Activated T-helper 2 cell treated with anti-CD3 and anti-CD28 coated beads, Interferon-gamma antibody, Interleukin-2, Interleukin-4, amounts not matched to agents 10 μg/mL and 5 μg/mL and 100 μg/mL, durations not matched to agents 14 hours and 24 hours and 36 hours (primary cell): ENCODE measurements around the gene PLCD3. TPM values are rescaled to one million over a fixed set of nuclear protein-coding genes. Genes with fewer than 3 reads are reported as not detected.
A peak's percentile ranks its signal among the peaks of the same experiment; 100 is the strongest.

ENCODE experiments used
- DNase-seq: peaks from one replicate; pipeline ENCODE4 v3.0.0; 2021; ENCODE audit warnings: low spot score
- H3K27ac Mint-ChIP-seq: one replicate; pipeline ENCODE4 v1.8.0; 2021; ENCODE audit warnings: mixed read lengths
- H3K27me3 Mint-ChIP-seq: one replicate; pipeline ENCODE4 v1.8.0; 2021; ENCODE audit warnings: low read depth, mixed read lengths
- H3K36me3 Mint-ChIP-seq: one replicate; pipeline ENCODE4 v1.8.0; 2021; ENCODE audit warnings: low read depth, mixed read lengths
- H3K4me1 Mint-ChIP-seq: one replicate; pipeline ENCODE4 v1.8.0; 2021; ENCODE audit warnings: low read depth, mixed read lengths
- H3K4me3 Mint-ChIP-seq: one replicate; pipeline ENCODE4 v1.8.0; 2021; ENCODE audit warnings: low read depth, mild to moderate bottlenecking, moderate library complexity, mixed read lengths
- H3K9me3 Mint-ChIP-seq: one replicate; pipeline ENCODE4 v1.8.0; 2021; ENCODE audit warnings: mixed read lengths
- intact Hi-C: fragments of 100-400 bp; cut with micrococcal nuclease; formaldehyde crosslinking; loops from one replicate; pipeline ENCODE4 v1.15.1; 2023
- total RNA-seq: library from RNA; stranded (reverse); gene quantifications from 2 replicates; pipeline ENCODE4 v1.2.3, GENCODE V29; 2022

The PLCD3 gene
- total RNA-seq, 1 donor from 2014 or later, result 4.0 TPM

GRCh38 chr17:45093444-45094110 is 38.7 kb downstream of the PLCD3 start:
- H3K27ac Mint-ChIP-seq, result no peak overlapping the region
- H3K9me3 Mint-ChIP-seq, result no peaks in the 10 kb centered on the region
- intact Hi-C loops, result no loop called here
- H3K27me3 Mint-ChIP-seq, result no peaks in the 10 kb centered on the region
- no peak overlapping the region for H3K4me3 Mint-ChIP-seq
- no peaks in the 10 kb centered on the region for H3K4me1 Mint-ChIP-seq
- peaks cover 74% of the 10 kb centered on the region for H3K36me3 Mint-ChIP-seq
- no peak for DNase-seq

DNA sequence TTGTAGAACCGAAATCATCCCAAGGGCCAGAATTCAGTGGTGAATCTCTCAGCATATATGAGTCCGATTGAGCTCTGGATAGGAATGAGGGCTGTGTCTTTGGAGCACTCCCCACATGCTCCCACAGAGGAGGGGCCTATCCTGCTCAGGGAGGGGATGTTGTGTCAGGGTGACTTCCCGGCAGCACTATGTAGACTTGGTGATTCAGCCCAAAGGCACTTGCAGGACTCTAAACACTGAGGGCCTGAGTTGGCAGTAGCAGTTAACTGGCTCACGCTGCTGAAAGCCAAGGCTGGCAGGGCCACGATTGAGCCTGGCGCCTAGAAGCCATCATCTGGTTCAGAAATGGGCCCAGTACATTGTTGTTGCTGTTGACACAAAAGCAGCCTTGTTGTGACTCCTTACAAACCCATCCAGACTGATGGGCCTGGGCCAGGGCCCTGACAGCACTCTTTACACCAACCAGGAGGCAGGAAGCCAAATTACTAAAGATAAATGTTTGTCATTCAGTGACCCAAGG is 39.3 kb downstream of the PLCD3 start:
- Mint-ChIP-seq H3K27ac (no peak overlapping the region), H3K36me3 (peaks cover 73% of the 10 kb centered on the region), H3K27me3 (no peaks in the 10 kb centered on the region), H3K4me1 (peaks cover 1% of the 10 kb centered on the region), H3K9me3 (no peaks in the 10 kb centered on the region), H3K4me3 (no peak overlapping the region)
- intact Hi-C loops, result no loop called here
- no peak for DNase-seq

DNA sequence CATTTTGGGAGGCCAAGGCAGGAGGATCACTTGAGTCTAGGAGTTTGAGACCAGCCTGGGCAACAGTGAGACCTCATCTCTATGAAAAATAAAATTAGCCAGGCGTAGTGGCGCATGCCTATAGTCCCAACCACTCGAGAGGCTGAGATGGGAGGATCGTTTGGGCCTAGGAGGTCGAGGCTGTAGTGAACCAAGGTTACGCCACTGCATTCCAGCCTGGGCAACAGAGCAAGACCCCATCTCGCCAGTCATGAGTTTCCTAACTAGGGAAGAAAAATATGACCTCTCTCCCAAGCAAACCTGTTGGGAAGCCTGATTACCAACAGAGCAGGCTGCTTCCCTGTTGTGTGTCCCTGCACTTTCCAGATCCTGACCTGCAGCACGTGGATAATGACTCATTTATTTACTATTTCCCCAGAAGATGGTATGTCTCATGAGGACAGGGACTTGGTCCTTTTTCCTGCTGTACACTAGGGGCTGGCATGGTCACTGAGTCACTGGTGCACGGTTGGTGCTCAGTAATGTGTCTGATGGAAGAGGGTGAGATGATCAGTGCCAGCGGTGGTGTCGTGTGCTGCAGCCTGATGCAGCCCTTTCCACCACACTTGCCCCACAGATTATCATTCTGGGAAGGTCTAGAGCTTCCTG is 40.4 kb downstream of the PLCD3 start:
- Mint-ChIP-seq H3K27ac (no peak overlapping the region), H3K4me3 (no peak overlapping the region), H3K9me3 (no peaks in the 10 kb centered on the region), H3K36me3 (peaks cover 75% of the 10 kb centered on the region), H3K27me3 (no peaks in the 10 kb centered on the region), H3K4me1 (peaks cover 1% of the 10 kb centered on the region)
- intact Hi-C loops, result no loop called here
- no peak for DNase-seq

DNA sequence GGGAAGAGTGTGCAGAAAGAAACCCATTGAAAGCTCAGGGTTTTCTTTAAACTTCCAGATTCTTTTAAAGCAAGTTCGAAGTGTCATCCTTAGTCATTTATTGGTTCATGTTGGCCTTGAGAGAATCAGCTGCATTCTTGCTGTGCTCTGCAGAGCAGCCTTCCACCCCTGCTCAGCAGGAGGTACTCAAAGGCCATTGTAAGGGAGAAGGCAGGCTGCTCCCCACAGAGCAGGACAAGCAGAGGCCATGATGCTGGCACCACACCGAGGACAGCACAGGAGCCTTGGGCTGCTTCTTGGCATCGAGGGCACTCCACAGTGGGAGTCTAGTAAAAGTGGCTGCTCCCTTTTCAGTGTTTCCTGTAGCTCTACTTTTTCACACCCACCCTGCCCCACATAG is 41.6 kb downstream of the PLCD3 start:
- Mint-ChIP-seq H3K36me3 (peaks cover 71% of the 10 kb centered on the region), H3K27ac (no peak overlapping the region), H3K27me3 (no peaks in the 10 kb centered on the region), H3K4me1 (peaks cover 1% of the 10 kb centered on the region), H3K4me3 (no peak overlapping the region), H3K9me3 (no peaks in the 10 kb centered on the region)
- no peak for DNase-seq
- intact Hi-C loops, result no loop called here

GRCh38 chr17:45088741-45089140 is 43.6 kb downstream of the PLCD3 start:
- Mint-ChIP-seq H3K36me3 (peaks cover 64% of the 10 kb centered on the region), H3K4me1 (peaks cover 1% of the 10 kb centered on the region), H3K9me3 (no peaks in the 10 kb centered on the region), H3K4me3 (no peak overlapping the region), H3K27me3 (no peaks in the 10 kb centered on the region), H3K27ac (no peak overlapping the region)
- DNase-seq, result no peak
- intact Hi-C loops, result no loop called here

GRCh38 chr17:45087978-45088377 is 44.3 kb downstream of the PLCD3 start:
- Mint-ChIP-seq H3K4me3 (no peak overlapping the region), H3K27ac (no peak overlapping the region), H3K36me3 (peaks cover 64% of the 10 kb centered on the region), H3K27me3 (no peaks in the 10 kb centered on the region), H3K9me3 (no peaks in the 10 kb centered on the region), H3K4me1 (peaks cover 1% of the 10 kb centered on the region)
- no peak for DNase-seq
- intact Hi-C loops, result no loop called here

- Mint-ChIP-seq H3K9me3 (no peaks in the 10 kb centered on the region), H3K4me1 (peaks cover 1% of the 10 kb centered on the region), H3K4me3 (no peak overlapping the region), H3K27me3 (no peaks in the 10 kb centered on the region), H3K27ac (no peak overlapping the region), H3K36me3 (peaks cover 65% of the 10 kb centered on the region)
- DNase-seq, result no peak
- intact Hi-C loops, result no loop called here
Measured at GRCh38 chr17:45087504-45087975, 44.8 kb downstream of the PLCD3 start.

DNA sequence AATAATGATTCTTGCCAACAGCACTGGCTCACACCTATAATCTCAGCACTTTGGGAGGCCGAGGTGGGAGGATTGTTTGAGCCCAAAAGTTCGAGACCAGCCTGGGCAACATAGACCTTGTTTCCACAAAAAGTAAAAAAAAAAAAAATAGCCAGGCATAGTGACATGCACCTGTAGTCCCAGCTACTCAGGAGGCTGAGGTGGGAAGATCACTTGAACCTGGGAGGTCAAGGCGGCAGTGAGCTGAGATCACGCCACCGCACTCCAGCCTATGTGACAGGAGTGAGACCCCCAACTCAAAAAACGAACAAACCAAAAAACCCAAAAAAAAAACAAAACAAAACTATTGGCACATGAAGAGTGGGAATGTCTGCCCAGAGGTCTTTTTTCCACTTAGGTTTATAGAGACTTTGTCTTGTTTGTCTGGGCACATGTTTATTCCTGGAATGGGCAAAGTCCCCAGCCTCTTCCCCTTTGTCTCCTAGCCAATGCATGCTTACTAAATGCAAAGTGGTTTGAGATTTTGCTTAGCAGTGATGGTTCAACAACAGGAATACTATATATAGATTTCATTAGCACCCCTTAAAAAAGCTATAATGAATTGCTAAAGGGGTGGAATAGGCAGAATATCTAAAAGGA is 45.3 kb downstream of the PLCD3 start:
- Mint-ChIP-seq H3K4me1 (peaks cover 1% of the 10 kb centered on the region), H3K4me3 (no peak overlapping the region), H3K27ac (no peak overlapping the region), H3K27me3 (no peaks in the 10 kb centered on the region), H3K9me3 (no peaks in the 10 kb centered on the region), H3K36me3 (peaks cover 65% of the 10 kb centered on the region)
- no peak for DNase-seq
- intact Hi-C loops, result no loop called here

DNA sequence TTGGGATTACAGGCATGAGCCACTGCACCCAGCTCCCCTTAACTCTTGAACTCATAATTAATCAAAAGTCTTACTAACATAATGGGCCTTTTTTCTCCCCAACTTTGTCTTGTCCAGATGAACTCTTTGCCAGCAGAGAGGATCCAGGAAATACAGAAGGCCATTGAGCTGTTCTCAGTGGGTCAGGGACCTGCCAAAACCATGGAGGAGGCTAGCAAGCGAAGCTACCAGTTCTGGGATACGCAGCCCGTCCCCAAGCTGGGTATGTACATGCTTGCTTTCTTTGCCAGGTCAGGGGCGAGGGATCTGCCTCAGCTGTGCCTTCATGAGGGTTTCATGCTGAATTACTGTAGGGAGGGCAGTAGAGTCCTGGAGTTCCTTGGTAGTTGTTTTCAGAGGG is 45.9 kb downstream of the PLCD3 start:
- Mint-ChIP-seq H3K27me3 (no peaks in the 10 kb centered on the region), H3K36me3 (peaks cover 68% of the 10 kb centered on the region), H3K9me3 (no peaks in the 10 kb centered on the region), H3K27ac (no peak overlapping the region), H3K4me1 (peaks cover 1% of the 10 kb centered on the region), H3K4me3 (no peak overlapping the region)
- intact Hi-C loops, result no loop called here
- no peak for DNase-seq

- peaks cover 48% of the 10 kb centered on the region for H3K36me3 Mint-ChIP-seq
- H3K4me3 Mint-ChIP-seq, result no peak overlapping the region
- intact Hi-C loops, result no loop called here
- DNase-seq, result no peak
- H3K9me3 Mint-ChIP-seq, result no peaks in the 10 kb centered on the region
- H3K4me1 Mint-ChIP-seq, result peaks cover 12% of the 10 kb centered on the region
- H3K27ac Mint-ChIP-seq, result no peak overlapping the region
- no peaks in the 10 kb centered on the region for H3K27me3 Mint-ChIP-seq
Measured at GRCh38 chr17:45081047-45081703, 51.1 kb downstream of the PLCD3 start.

- H3K36me3 Mint-ChIP-seq, result peaks cover 52% of the 10 kb centered on the region
- no peak overlapping the region for H3K4me3 Mint-ChIP-seq
- peaks cover 16% of the 10 kb centered on the region for H3K4me1 Mint-ChIP-seq
- DNase-seq, result no peak
- intact Hi-C loops, result no loop called here
- H3K9me3 Mint-ChIP-seq, result no peaks in the 10 kb centered on the region
- H3K27me3 Mint-ChIP-seq, result no peaks in the 10 kb centered on the region
- H3K27ac Mint-ChIP-seq, result peak overlapping the region; percentile 29
Measured at GRCh38 chr17:45077643-45078042, 54.7 kb downstream of the PLCD3 start.

GRCh38 chr17:45073414-45074070 is 58.8 kb downstream of the PLCD3 start:
- Mint-ChIP-seq H3K4me3 (no peak overlapping the region), H3K4me1 (peaks cover 17% of the 10 kb centered on the region), H3K27ac (no peak overlapping the region), H3K36me3 (peaks cover 44% of the 10 kb centered on the region), H3K27me3 (no peaks in the 10 kb centered on the region), H3K9me3 (no peaks in the 10 kb centered on the region)
- no peak for DNase-seq
- intact Hi-C loops, result no loop called here
